DND-41 (cell line): ENCODE data around the gene TAOK3.

Experiments
- EZH2 ChIP-seq: IDR thresholded peaks from 3 replicates; pipeline ENCODE4 v1.6.1; 2012; ENCODE audit warnings: borderline replicate concordance, low read depth, mild to moderate bottlenecking, moderate library complexity, low read length, inconsistent platforms; ENCODE audit not compliant: severe bottlenecking
- TF ChIP-seq, protein P1 (sequence below): IDR thresholded peaks from 2 replicates; pipeline ENCODE4 v1.5.1; 2012; ENCODE audit warnings: borderline replicate concordance, low read length, moderate library complexity, mild to moderate bottlenecking; ENCODE audit not compliant: poor library complexity, severe bottlenecking; ENCODE audit errors: extremely low read depth

DNA sequence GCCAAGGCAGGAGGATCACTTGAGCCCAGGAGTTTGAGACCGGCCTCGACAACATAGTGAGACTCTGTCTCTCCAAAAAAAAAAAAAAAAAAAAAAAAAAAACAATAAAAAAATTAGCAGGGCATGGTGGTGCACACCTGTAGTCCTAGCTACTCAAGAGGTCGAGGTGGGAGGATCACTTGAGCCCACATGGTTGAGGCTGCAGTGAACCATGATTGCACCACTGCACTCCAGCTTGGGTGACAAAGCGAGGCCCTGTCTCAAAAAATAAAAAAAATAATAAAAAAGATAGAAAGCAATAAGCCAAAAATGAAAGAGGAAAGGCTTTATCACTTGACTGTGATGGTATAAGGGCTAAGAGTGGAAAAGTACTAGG lies 247.0 kb downstream of the TAOK3 start:
- TF ChIP-seq, protein P1, sequence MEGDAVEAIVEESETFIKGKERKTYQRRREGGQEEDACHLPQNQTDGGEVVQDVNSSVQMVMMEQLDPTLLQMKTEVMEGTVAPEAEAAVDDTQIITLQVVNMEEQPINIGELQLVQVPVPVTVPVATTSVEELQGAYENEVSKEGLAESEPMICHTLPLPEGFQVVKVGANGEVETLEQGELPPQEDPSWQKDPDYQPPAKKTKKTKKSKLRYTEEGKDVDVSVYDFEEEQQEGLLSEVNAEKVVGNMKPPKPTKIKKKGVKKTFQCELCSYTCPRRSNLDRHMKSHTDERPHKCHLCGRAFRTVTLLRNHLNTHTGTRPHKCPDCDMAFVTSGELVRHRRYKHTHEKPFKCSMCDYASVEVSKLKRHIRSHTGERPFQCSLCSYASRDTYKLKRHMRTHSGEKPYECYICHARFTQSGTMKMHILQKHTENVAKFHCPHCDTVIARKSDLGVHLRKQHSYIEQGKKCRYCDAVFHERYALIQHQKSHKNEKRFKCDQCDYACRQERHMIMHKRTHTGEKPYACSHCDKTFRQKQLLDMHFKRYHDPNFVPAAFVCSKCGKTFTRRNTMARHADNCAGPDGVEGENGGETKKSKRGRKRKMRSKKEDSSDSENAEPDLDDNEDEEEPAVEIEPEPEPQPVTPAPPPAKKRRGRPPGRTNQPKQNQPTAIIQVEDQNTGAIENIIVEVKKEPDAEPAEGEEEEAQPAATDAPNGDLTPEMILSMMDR = no peak
- TF ChIP-seq EZH2 = no peak
